A673 (cell line): ENCODE data around the gene PROZ.

Experiments
- CTCF ChIP-seq: fragments of 300-800, 200-600 bp; sonication (generic); conservative IDR thresholded peaks from 2 replicates; pipeline ENCODE4 v1.5.1; 2017; ENCODE audit warnings: low read depth, mild to moderate bottlenecking, antibody characterized with exemption, low read length, moderate library complexity, mixed read lengths
- EZH2 ChIP-seq: fragments of 200-600 bp; sonication (generic); IDR thresholded peaks from 2 replicates; pipeline ENCODE4 v1.6.1; 2017; ENCODE audit warnings: borderline replicate concordance, low read depth, mild to moderate bottlenecking, mixed read lengths, antibody characterized with exemption, low read length; ENCODE audit not compliant: poor library complexity, severe bottlenecking

GRCh38 chr13:113117335-113117872, 41.0 kb upstream of the PROZ start:
- TF ChIP-seq CTCF (no peak), EZH2 (no peak)
